Activated naive CD4-positive, alpha-beta T cell treated with anti-CD3 and anti-CD28 coated beads, Interleukin-2, amount 50 U/mL, for 24 hours (primary cell): ENCODE data around the gene ZNF471.

ENCODE experiments used
- H3K27ac Mint-ChIP-seq: one replicate; pipeline ENCODE4 v1.8.0; 2021; ENCODE audit warnings: mild to moderate bottlenecking, mixed read lengths
- H3K27me3 Mint-ChIP-seq: one replicate; pipeline ENCODE4 v1.8.0; 2021; ENCODE audit warnings: mixed read lengths
- H3K36me3 Mint-ChIP-seq: one replicate; pipeline ENCODE4 v1.8.0; 2021; ENCODE audit warnings: mixed read lengths
- H3K4me1 Mint-ChIP-seq: one replicate; pipeline ENCODE4 v1.8.0; 2021; ENCODE audit warnings: mixed read lengths
- H3K4me3 Mint-ChIP-seq: one replicate; pipeline ENCODE4 v1.8.0; 2021; ENCODE audit warnings: mild to moderate bottlenecking, mixed read lengths
- H3K9me3 Mint-ChIP-seq: one replicate; pipeline ENCODE4 v1.8.0; 2021; ENCODE audit warnings: mixed read lengths

The ZNF471 gene

GRCh38 chr19:56507446-56508289 lies at the start of gene ZNF471:
TSS of gene ZNF471 (plus strand) at chr19:56507855. CDS start at chr19:56511572, 3,717 bp downstream.
- H3K36me3 Mint-ChIP-seq, result peaks cover 13% of the 10 kb centered on the region
- H3K4me1 Mint-ChIP-seq, result peaks cover 6% of the 10 kb centered on the region
- no peak within 1 kb of the TSS for H3K4me3 Mint-ChIP-seq
- H3K27ac Mint-ChIP-seq, result peak within 1 kb of the TSS; percentile 79
- H3K27me3 Mint-ChIP-seq, result peaks cover 4% of the 10 kb centered on the region
- peaks cover 9% of the 10 kb centered on the region for H3K9me3 Mint-ChIP-seq

GRCh38 chr19:56474308-56474707 lies 33.3 kb upstream of the ZNF471 start:
- Mint-ChIP-seq H3K4me3 (no peak overlapping the region), H3K9me3 (peaks cover 46% of the 10 kb centered on the region), H3K27ac (no peak overlapping the region), H3K4me1 (peaks cover 11% of the 10 kb centered on the region), H3K36me3 (peaks cover 27% of the 10 kb centered on the region), H3K27me3 (peaks cover 22% of the 10 kb centered on the region)

GRCh38 chr19:56476093-56476492 lies 31.6 kb upstream of the ZNF471 start:
- Mint-ChIP-seq H3K4me3 (no peak overlapping the region), H3K36me3 (peaks cover 28% of the 10 kb centered on the region), H3K27me3 (peaks cover 27% of the 10 kb centered on the region), H3K27ac (no peak overlapping the region), H3K9me3 (peaks cover 43% of the 10 kb centered on the region), H3K4me1 (peaks cover 11% of the 10 kb centered on the region)

GRCh38 chr19:56476651-56477428 lies 30.8 kb upstream of the ZNF471 start, which contains the start of gene ZNF667:
TSS of gene ZNF667 (minus strand) at chr19:56477345. CDS start at chr19:56462370, 14,975 bp downstream.
- Mint-ChIP-seq H3K36me3 (peaks cover 30% of the 10 kb centered on the region), H3K4me1 (peaks cover 11% of the 10 kb centered on the region), H3K27me3 (peaks cover 27% of the 10 kb centered on the region), H3K27ac (peak within 1 kb of the TSS; percentile 95), H3K9me3 (peaks cover 40% of the 10 kb centered on the region), H3K4me3 (peak within 1 kb of the TSS; percentile 93)

GRCh38 chr19:56477429-56478338 lies 30.0 kb upstream of the ZNF471 start:
- peaks cover 24% of the 10 kb centered on the region for H3K27me3 Mint-ChIP-seq
- H3K27ac Mint-ChIP-seq, result peak overlapping the region; percentile 95
- H3K4me3 Mint-ChIP-seq, result peak overlapping the region; percentile 93
- H3K9me3 Mint-ChIP-seq, result peaks cover 32% of the 10 kb centered on the region
- H3K36me3 Mint-ChIP-seq, result peaks cover 24% of the 10 kb centered on the region
- H3K4me1 Mint-ChIP-seq, result peaks cover 11% of the 10 kb centered on the region

GRCh38 chr19:56491399-56491798 lies 16.3 kb upstream of the ZNF471 start:
- Mint-ChIP-seq H3K27ac (no peak overlapping the region), H3K9me3 (peaks cover 65% of the 10 kb centered on the region), H3K27me3 (peaks cover 2% of the 10 kb centered on the region)

GRCh38 chr19:56504581-56504980 lies 3.1 kb upstream of the ZNF471 start:
- H3K9me3 Mint-ChIP-seq, result peaks cover 22% of the 10 kb centered on the region

More at GRCh38 chr19:56491399-56491798, 16.3 kb upstream of the ZNF471 start:
- H3K4me3 Mint-ChIP-seq, result no peak overlapping the region
- peaks cover 19% of the 10 kb centered on the region for H3K36me3 Mint-ChIP-seq
- H3K4me1 Mint-ChIP-seq, result no peaks in the 10 kb centered on the region

GRCh38 chr19:56508290-56508778 lies 679 bp downstream of the ZNF471 start:
- Mint-ChIP-seq H3K27ac (no peak overlapping the region), H3K9me3 (peaks cover 10% of the 10 kb centered on the region), H3K4me1 (peaks cover 6% of the 10 kb centered on the region), H3K4me3 (no peak overlapping the region), H3K27me3 (peaks cover 4% of the 10 kb centered on the region), H3K36me3 (peaks cover 14% of the 10 kb centered on the region)

More at GRCh38 chr19:56504581-56504980, 3.1 kb upstream of the ZNF471 start:
- H3K27ac Mint-ChIP-seq, result no peak overlapping the region
- H3K4me3 Mint-ChIP-seq, result no peak overlapping the region
- peaks cover 12% of the 10 kb centered on the region for H3K36me3 Mint-ChIP-seq
- H3K27me3 Mint-ChIP-seq, result peaks cover 4% of the 10 kb centered on the region
- peaks cover 6% of the 10 kb centered on the region for H3K4me1 Mint-ChIP-seq

GRCh38 chr19:56525214-56525860 lies 17.7 kb downstream of the ZNF471 start:
- Mint-ChIP-seq H3K36me3 (peaks cover 41% of the 10 kb centered on the region), H3K4me1 (no peaks in the 10 kb centered on the region), H3K4me3 (no peak overlapping the region), H3K9me3 (peaks cover 47% of the 10 kb centered on the region), H3K27me3 (no peaks in the 10 kb centered on the region), H3K27ac (no peak overlapping the region)

GRCh38 chr19:56537442-56537841 lies 29.8 kb downstream of the ZNF471 start:
- Mint-ChIP-seq H3K36me3 (peaks cover 36% of the 10 kb centered on the region), H3K9me3 (peaks cover 28% of the 10 kb centered on the region), H3K4me3 (peak overlapping the region; percentile 95), H3K27ac (peak overlapping the region; percentile 14), H3K27me3 (no peaks in the 10 kb centered on the region), H3K4me1 (peaks cover 22% of the 10 kb centered on the region)

GRCh38 chr19:56538254-56538760 lies 30.7 kb downstream of the ZNF471 start:
- peaks cover 24% of the 10 kb centered on the region for H3K9me3 Mint-ChIP-seq
- H3K4me1 Mint-ChIP-seq, result peaks cover 22% of the 10 kb centered on the region
- peak overlapping the region; percentile 95 for H3K4me3 Mint-ChIP-seq
- no peaks in the 10 kb centered on the region for H3K27me3 Mint-ChIP-seq
- H3K36me3 Mint-ChIP-seq, result peaks cover 39% of the 10 kb centered on the region
- peak overlapping the region; percentile 94 for H3K27ac Mint-ChIP-seq

- Mint-ChIP-seq H3K27me3 (no peaks in the 10 kb centered on the region), H3K36me3 (peaks cover 43% of the 10 kb centered on the region), H3K4me3 (peak within 1 kb of the TSS; percentile 95), H3K9me3 (peaks cover 23% of the 10 kb centered on the region), H3K4me1 (peaks cover 22% of the 10 kb centered on the region), H3K27ac (peak within 1 kb of the TSS; percentile 94)
Measured at GRCh38 chr19:56538761-56539263, 31.2 kb downstream of the ZNF471 start, which contains the start of gene ZFP28. TSS of gene ZFP28 (plus strand) at chr19:56538948. CDS start at chr19:56539019, 71 bp downstream.

GRCh38 chr19:56543776-56544175 lies 36.1 kb downstream of the ZNF471 start:
- Mint-ChIP-seq H3K9me3 (peaks cover 28% of the 10 kb centered on the region), H3K4me3 (no peak overlapping the region), H3K27ac (no peak overlapping the region), H3K4me1 (peaks cover 14% of the 10 kb centered on the region), H3K36me3 (peaks cover 59% of the 10 kb centered on the region), H3K27me3 (no peaks in the 10 kb centered on the region)

GRCh38 chr19:56547535-56547934 lies 39.9 kb downstream of the ZNF471 start:
- H3K9me3 Mint-ChIP-seq, result peaks cover 28% of the 10 kb centered on the region
- H3K27ac Mint-ChIP-seq, result no peak overlapping the region
- no peaks in the 10 kb centered on the region for H3K27me3 Mint-ChIP-seq
- H3K4me3 Mint-ChIP-seq, result no peak overlapping the region
- H3K36me3 Mint-ChIP-seq, result peaks cover 61% of the 10 kb centered on the region
- no peaks in the 10 kb centered on the region for H3K4me1 Mint-ChIP-seq
